Activated naive CD8-positive, alpha-beta T cell treated with anti-CD3 and anti-CD28 coated beads, Interleukin-2, amount 50 U/mL, for 24 hours (primary cell): ENCODE data around the gene LEF1.

ENCODE experiments used
- ATAC-seq: fragments of 150-1000 bp; cut with Tn5 transposase; one replicate; pipeline ENCODE4 v1.10.0; 2021
- DNase-seq: peaks from one replicate; pipeline ENCODE4 v3.0.0; 2021
- H3K27ac Mint-ChIP-seq: one replicate; pipeline ENCODE4 v1.8.0; 2021; ENCODE audit warnings: mild to moderate bottlenecking, mixed read lengths
- H3K27me3 Mint-ChIP-seq: one replicate; pipeline ENCODE4 v1.8.0; 2021; ENCODE audit warnings: mixed read lengths
- H3K36me3 Mint-ChIP-seq: one replicate; pipeline ENCODE4 v1.8.0; 2021; ENCODE audit warnings: low read depth, mixed read lengths
- H3K4me1 Mint-ChIP-seq: one replicate; pipeline ENCODE4 v1.8.0; 2021; ENCODE audit warnings: mixed read lengths
- H3K4me3 Mint-ChIP-seq: one replicate; pipeline ENCODE4 v1.8.0; 2021; ENCODE audit warnings: mild to moderate bottlenecking, moderate library complexity, mixed read lengths
- H3K9me3 Mint-ChIP-seq: one replicate; pipeline ENCODE4 v1.8.0; 2021; ENCODE audit warnings: mixed read lengths

Gene LEF1

GRCh38 chr4:108170631-108171338, 2.1 kb upstream of the LEF1 start:
- Mint-ChIP-seq H3K9me3 (no peaks in the 10 kb centered on the region), H3K36me3 (peaks cover 4% of the 10 kb centered on the region), H3K27me3 (peaks cover 14% of the 10 kb centered on the region), H3K4me3 (peak overlapping the region; percentile 96), H3K4me1 (peaks cover 49% of the 10 kb centered on the region), H3K27ac (peak overlapping the region; percentile 85)
- ATAC-seq (no peak), DNase-seq (no peak)

- peaks cover 5% of the 10 kb centered on the region for H3K36me3 Mint-ChIP-seq
- peaks cover 47% of the 10 kb centered on the region for H3K4me1 Mint-ChIP-seq
- DNase-seq (no peak), ATAC-seq (no peak)
- H3K9me3 Mint-ChIP-seq: no peaks in the 10 kb centered on the region
- H3K27ac Mint-ChIP-seq: peak overlapping the region; percentile 95
- H3K4me3 Mint-ChIP-seq: peak overlapping the region; percentile 96
- peaks cover 14% of the 10 kb centered on the region for H3K27me3 Mint-ChIP-seq
These were observed 932 bp upstream of the LEF1 start for GRCh38 chr4:108169664-108170063.

GRCh38 chr4:108168160-108168670, 517 bp downstream of the LEF1 start:
- Mint-ChIP-seq H3K27me3 (peaks cover 12% of the 10 kb centered on the region), H3K4me3 (peak overlapping the region; percentile 96), H3K9me3 (no peaks in the 10 kb centered on the region), H3K4me1 (peaks cover 40% of the 10 kb centered on the region), H3K27ac (peak overlapping the region; percentile 89), H3K36me3 (peaks cover 8% of the 10 kb centered on the region)
- no peak for ATAC-seq
- DNase-seq: no peak

GRCh38 chr4:108166441-108167315, 2.1 kb downstream of the LEF1 start:
- peaks cover 52% of the 10 kb centered on the region for H3K4me1 Mint-ChIP-seq
- H3K27ac Mint-ChIP-seq: peak overlapping the region; percentile 95
- H3K9me3 Mint-ChIP-seq: no peaks in the 10 kb centered on the region
- peaks cover 16% of the 10 kb centered on the region for H3K36me3 Mint-ChIP-seq
- DNase-seq (peak; percentile 77), ATAC-seq (peak; percentile 44)
- peak overlapping the region; percentile 96 for H3K4me3 Mint-ChIP-seq
- peaks cover 12% of the 10 kb centered on the region for H3K27me3 Mint-ChIP-seq

GRCh38 chr4:108166038-108166437, 2.7 kb downstream of the LEF1 start:
- H3K9me3 Mint-ChIP-seq: no peaks in the 10 kb centered on the region
- peak overlapping the region; percentile 96 for H3K4me3 Mint-ChIP-seq
- DNase-seq (peak; percentile 44), ATAC-seq (peak; percentile 18)
- H3K4me1 Mint-ChIP-seq: peaks cover 50% of the 10 kb centered on the region
- peaks cover 10% of the 10 kb centered on the region for H3K27me3 Mint-ChIP-seq
- peak overlapping the region; percentile 95 for H3K27ac Mint-ChIP-seq
- H3K36me3 Mint-ChIP-seq: peaks cover 20% of the 10 kb centered on the region

- H3K4me1 Mint-ChIP-seq: peaks cover 50% of the 10 kb centered on the region
- peaks cover 8% of the 10 kb centered on the region for H3K27me3 Mint-ChIP-seq
- ATAC-seq (peak; percentile 12), DNase-seq (no peak)
- peak overlapping the region; percentile 95 for H3K27ac Mint-ChIP-seq
- H3K36me3 Mint-ChIP-seq: peaks cover 20% of the 10 kb centered on the region
- peak overlapping the region; percentile 96 for H3K4me3 Mint-ChIP-seq
- no peaks in the 10 kb centered on the region for H3K9me3 Mint-ChIP-seq
These were observed 3.1 kb downstream of the LEF1 start for GRCh38 chr4:108165586-108165985.

- DNase-seq (no peak), ATAC-seq (no peak)
- H3K36me3 Mint-ChIP-seq: peaks cover 27% of the 10 kb centered on the region
- peaks cover 2% of the 10 kb centered on the region for H3K27me3 Mint-ChIP-seq
- H3K4me3 Mint-ChIP-seq: peak overlapping the region; percentile 96
- H3K27ac Mint-ChIP-seq: peak overlapping the region; percentile 82
- H3K9me3 Mint-ChIP-seq: no peaks in the 10 kb centered on the region
- H3K4me1 Mint-ChIP-seq: peaks cover 55% of the 10 kb centered on the region
These were observed 5.4 kb downstream of the LEF1 start for GRCh38 chr4:108163351-108163750.

- peak overlapping the region; percentile 71 for H3K27ac Mint-ChIP-seq
- peak overlapping the region; percentile 68 for H3K4me3 Mint-ChIP-seq
- peaks cover 25% of the 10 kb centered on the region for H3K36me3 Mint-ChIP-seq
- no peaks in the 10 kb centered on the region for H3K27me3 Mint-ChIP-seq
- DNase-seq (no peak), ATAC-seq (peak; percentile 30)
- H3K4me1 Mint-ChIP-seq: peaks cover 75% of the 10 kb centered on the region
- no peaks in the 10 kb centered on the region for H3K9me3 Mint-ChIP-seq
These were observed 7.9 kb downstream of the LEF1 start for GRCh38 chr4:108160741-108161352.

- no peaks in the 10 kb centered on the region for H3K27me3 Mint-ChIP-seq
- peaks cover 85% of the 10 kb centered on the region for H3K4me1 Mint-ChIP-seq
- peak overlapping the region; percentile 71 for H3K27ac Mint-ChIP-seq
- no peaks in the 10 kb centered on the region for H3K9me3 Mint-ChIP-seq
- H3K36me3 Mint-ChIP-seq: peaks cover 22% of the 10 kb centered on the region
- DNase-seq: no peak
- peak overlapping the region; percentile 68 for H3K4me3 Mint-ChIP-seq
- no peak for ATAC-seq
These were observed 8.9 kb downstream of the LEF1 start for GRCh38 chr4:108159845-108160244.

GRCh38 chr4:108157655-108158054, 11.1 kb downstream of the LEF1 start:
- Mint-ChIP-seq H3K27ac (peak overlapping the region; percentile 84), H3K27me3 (no peaks in the 10 kb centered on the region), H3K36me3 (peaks cover 19% of the 10 kb centered on the region), H3K4me3 (peak overlapping the region; percentile 61), H3K9me3 (no peaks in the 10 kb centered on the region), H3K4me1 (peaks cover 86% of the 10 kb centered on the region)
- ATAC-seq: peak; percentile 50
- DNase-seq: no peak

GRCh38 chr4:108156391-108156790, 12.3 kb downstream of the LEF1 start:
- H3K36me3 Mint-ChIP-seq: peaks cover 21% of the 10 kb centered on the region

GRCh38 chr4:108155373-108155772, 13.4 kb downstream of the LEF1 start:
- peaks cover 17% of the 10 kb centered on the region for H3K36me3 Mint-ChIP-seq
- peak; percentile 67 for ATAC-seq

More at GRCh38 chr4:108156391-108156790, 12.3 kb downstream of the LEF1 start:
- DNase-seq (no peak), ATAC-seq (no peak)
- peaks cover 87% of the 10 kb centered on the region for H3K4me1 Mint-ChIP-seq
- peak overlapping the region; percentile 83 for H3K27ac Mint-ChIP-seq
- no peaks in the 10 kb centered on the region for H3K9me3 Mint-ChIP-seq
- peak overlapping the region; percentile 73 for H3K4me3 Mint-ChIP-seq
- H3K27me3 Mint-ChIP-seq: no peaks in the 10 kb centered on the region

GRCh38 chr4:108152980-108153379, 15.8 kb downstream of the LEF1 start:
- DNase-seq (no peak), ATAC-seq (no peak)
- peak overlapping the region; percentile 75 for H3K4me3 Mint-ChIP-seq
- H3K9me3 Mint-ChIP-seq: no peaks in the 10 kb centered on the region
- peak overlapping the region; percentile 85 for H3K27ac Mint-ChIP-seq
- peaks cover 79% of the 10 kb centered on the region for H3K4me1 Mint-ChIP-seq
- no peaks in the 10 kb centered on the region for H3K27me3 Mint-ChIP-seq
- H3K36me3 Mint-ChIP-seq: peaks cover 15% of the 10 kb centered on the region

More at GRCh38 chr4:108155373-108155772, 13.4 kb downstream of the LEF1 start:
- no peaks in the 10 kb centered on the region for H3K27me3 Mint-ChIP-seq
- H3K4me1 Mint-ChIP-seq: peaks cover 87% of the 10 kb centered on the region
- DNase-seq: no peak
- peak overlapping the region; percentile 73 for H3K4me3 Mint-ChIP-seq
- H3K27ac Mint-ChIP-seq: peak overlapping the region; percentile 83
- H3K9me3 Mint-ChIP-seq: no peaks in the 10 kb centered on the region
